ENCODE measurements around the gene CCSAP.
"Not testable (repeated sequence)": the region's sequence is repeated elsewhere in the genome, so short reads cannot be mapped to it uniquely, and the experiment has no call there.

The CCSAP gene

GRCh38 chr1:229378035-229378434, 35.2 kb upstream of the CCSAP start:
- H3K36me3 ChIP-seq (ENCODE audit: control insufficient read depth in 2 of 2, insufficient read depth in 1 of 2, low read length in 2 of 2); H3K4me1 ChIP-seq (ENCODE audit: control insufficient read depth, insufficient read depth, low read length); H3K4me3 ChIP-seq (ENCODE audit: low read depth, low read length); H3K27ac ChIP-seq (ENCODE audit: extremely low read depth, low read depth, low read length); CTCF ChIA-PET; POLR2A ChIA-PET; H3K9me3 ChIP-seq (ENCODE audit: control insufficient read depth, insufficient read depth, low read depth, low read length): not testable (repeated sequence)
- TF ChIP-seq ZNF266 (tag by site-specific recombination; IDR thresholded peaks at IDR 0.05; ENCODE audit: low read depth) (peak; percentile 66), ZNF426 (tag by site-specific recombination; IDR thresholded peaks at IDR 0.05) (peak; percentile 47), ZNF664 (tag by site-specific recombination; IDR thresholded peaks at IDR 0.05) (0 out of 2 replicates have a peak, but pooled peaks have one; percentile 38), ZNF555 (tag by site-specific recombination; conservative IDR thresholded peaks at IDR 0.05) (peak; percentile 41), ZNF623 (tag by site-specific recombination; IDR thresholded peaks at IDR 0.05) (peak; percentile 41; the same call in 1 of the 2 replicates), ZNF292 (tag by site-specific recombination; IDR thresholded peaks at IDR 0.05; ENCODE audit: borderline replicate concordance, low read depth) (0 out of 2 replicates have a peak, but pooled peaks have one; percentile 14), ZBTB11 (tag by site-specific recombination; conservative IDR thresholded peaks at IDR 0.05; ENCODE audit: low read depth) (peak; percentile 52), ZNF140 (tag by site-specific recombination; IDR thresholded peaks at IDR 0.05) (peak; percentile 38; the same call in 1 of the 2 replicates), ZNF202 (tag by site-specific recombination; IDR thresholded peaks at IDR 0.05; ENCODE audit: borderline replicate concordance) (0 out of 2 replicates have a peak, but pooled peaks have one; percentile 31), ZNF394 (tag by site-specific recombination; IDR thresholded peaks at IDR 0.05; ENCODE audit: borderline replicate concordance) (peak; percentile 69; the same call in 1 of the 2 replicates), ZNF518A (tag by site-specific recombination; conservative IDR thresholded peaks at IDR 0.05; ENCODE audit: low read depth) (peak; percentile 69; the same call in 1 of the 2 replicates), ZNF433 (tag by site-specific recombination; IDR thresholded peaks at IDR 0.05; ENCODE audit: low read depth) (peak; percentile 16; the same call in 1 of the 2 replicates)

GRCh38 chr1:229377429-229377828, 34.6 kb upstream of the CCSAP start:
- POLR2A ChIA-PET: no interaction called here
- Histone ChIP-seq H3K27ac (ENCODE audit: extremely low read depth, low read depth, low read length) (no peak overlapping the region), H3K4me3 (ENCODE audit: low read depth, low read length) (no peak overlapping the region), H3K9me3 (ENCODE audit: control insufficient read depth, insufficient read depth, low read depth, low read length) (no peaks in the 10 kb centered on the region), H3K4me1 (ENCODE audit: control insufficient read depth, insufficient read depth, low read length) (no peaks in the 10 kb centered on the region), H3K36me3 (ENCODE audit: control insufficient read depth in 2 of 2, insufficient read depth in 1 of 2, low read length in 2 of 2) (no peaks in the 10 kb centered on the region)
- CTCF ChIA-PET: no interaction called here
- no peak for TF ChIP-seq ZNF423 (tag by site-specific recombination; IDR thresholded peaks at IDR 0.05)
- no peak for TF ChIP-seq ZNF174 (tag by site-specific recombination; IDR thresholded peaks at IDR 0.05)
- TF ChIP-seq ZNF416 (tag by site-specific recombination; IDR thresholded peaks at IDR 0.05): no peak
- TF ChIP-seq PRDM10 (tag by site-specific recombination; IDR thresholded peaks at IDR 0.05): no peak
- TF ChIP-seq ZNF2 (tag by site-specific recombination; IDR thresholded peaks at IDR 0.05): no peak
- TF ChIP-seq ZNF580 (tag by site-specific recombination; IDR thresholded peaks at IDR 0.05): no peak
- no peak for TF ChIP-seq ZNF202 (tag by site-specific recombination; IDR thresholded peaks at IDR 0.05; ENCODE audit: borderline replicate concordance)
